NCI-H1092 treated with DMSO at 0.1 percent for 48 hours (cell line): Measurements from ENCODE around the gene CCDC71.

ENCODE experiments used
- DNase-seq: peaks from one replicate; lab custom pipeline; 2025; lab: John Stamatoyannopoulos, UW

Gene CCDC71

GRCh38 chr3:49170744-49171118, 4.6 kb upstream of the CCDC71 start:
- DNase-seq, result no peak

GRCh38 chr3:49166752-49167556, 823 bp upstream of the CCDC71 start:
- DNase-seq, result no peak

- DNase-seq, result no peak
These were observed 979 bp downstream of the CCDC71 start for GRCh38 chr3:49164983-49165720.

- DNase-seq, result no peak
These were observed 2.5 kb downstream of the CCDC71 start for GRCh38 chr3:49163609-49164008.

- no peak for DNase-seq
These were observed 3.2 kb downstream of the CCDC71 start for GRCh38 chr3:49162751-49163419.

- DNase-seq, result no peak
These were observed 4.2 kb downstream of the CCDC71 start for GRCh38 chr3:49161808-49162530.

GRCh38 chr3:49161197-49161596, 4.9 kb downstream of the CCDC71 start:
- no peak for DNase-seq

- no peak for DNase-seq
These were observed 7.3 kb downstream of the CCDC71 start for GRCh38 chr3:49158792-49159191.

GRCh38 chr3:49158103-49158709, 7.9 kb downstream of the CCDC71 start:
- DNase-seq, result peak; percentile 16

- DNase-seq, result no peak
These were observed 8.8 kb downstream of the CCDC71 start for GRCh38 chr3:49157289-49157688.

- no peak for DNase-seq
These were observed 12.7 kb downstream of the CCDC71 start for GRCh38 chr3:49153349-49153912.

- DNase-seq, result no peak
These were observed 14.5 kb downstream of the CCDC71 start for GRCh38 chr3:49151610-49152009.

- DNase-seq, result no peak
These were observed 18.0 kb downstream of the CCDC71 start for GRCh38 chr3:49148159-49148558.

GRCh38 chr3:49140080-49140479, 26.1 kb downstream of the CCDC71 start:
- DNase-seq, result no peak

- no peak for DNase-seq
These were observed 30.6 kb downstream of the CCDC71 start for GRCh38 chr3:49135499-49135898.

GRCh38 chr3:49134471-49135265, 31.5 kb downstream of the CCDC71 start:
- DNase-seq, result no peak

GRCh38 chr3:49133226-49133951, 32.7 kb downstream of the CCDC71 start:
- DNase-seq, result peak; percentile 46

- DNase-seq, result peak; percentile 24
These were observed 33.5 kb downstream of the CCDC71 start, which contains the start of gene LAMB2 for GRCh38 chr3:49132437-49133225. Gene LAMB2 (minus strand): TSS chr3:49133050. CDS start chr3:49132867, 183 bp downstream.

GRCh38 chr3:49132073-49132436, 34.1 kb downstream of the CCDC71 start:
- DNase-seq, result no peak
